ENCODE data around the gene SLC2A10. TPM values are rescaled to one million over a fixed set of nuclear protein-coding genes. Genes with fewer than 3 reads are reported as not detected.

SLC2A10 gene
- total and polyA plus RNA-seq, 2 donors (not counting 1 experiment from before 2014, with no cell fraction given), result 35.3 to 47.2 TPM

GRCh38 chr20:46712056-46712636 lies 2.7 kb downstream of the SLC2A10 start:
- Histone ChIP-seq H3K4me2 (ENCODE audit: extremely low read depth, insufficient read depth, low read length) (no peak overlapping the region), H3K4me3 (replicated peaks in 1 of 4; ENCODE audit: control extremely low read depth in 1 of 4, insufficient read depth in 1 of 4, low read depth in 3 of 4, low read length in 4 of 4) (no peak overlapping the region), H3K4me1 (ENCODE audit: control insufficient read depth, extremely low read depth, insufficient read depth, low read length) (peaks cover 8% of the 10 kb centered on the region), H3K27ac (ENCODE audit: insufficient read depth, low read length) (no peak overlapping the region), H4K20me1 (ENCODE audit: control insufficient read depth, extremely low read depth, insufficient read depth, low read length) (no peaks in the 10 kb centered on the region), H3K9me3 (ENCODE audit: control insufficient read depth, insufficient read depth, low read depth, low read length) (no peaks in the 10 kb centered on the region), H3K79me2 (ENCODE audit: control insufficient read depth, insufficient read depth, low read length) (peaks cover 6% of the 10 kb centered on the region), H3K36me3 (ENCODE audit: control insufficient read depth, insufficient read depth, low read length) (peaks cover 2% of the 10 kb centered on the region), H3K9ac (ENCODE audit: insufficient read depth, low read length) (no peak overlapping the region), H3K27me3 (ENCODE audit: control insufficient read depth, insufficient read depth, low read length) (no peaks in the 10 kb centered on the region), H2AFZ (ENCODE audit: low read length) (no peak overlapping the region)
- no peak for DNase-seq (ENCODE audit: low read depth in 2 of 2)
- TF ChIP-seq EZH2 (IDR thresholded peaks at IDR 0.05; ENCODE audit: low read length, missing control alignments), result no peak
- no peak for TF ChIP-seq CTCF (conservative IDR thresholded peaks at IDR 0.05 in 1 of 2, IDR thresholded peaks at IDR 0.05 in 1 of 2; ENCODE audit: low read depth in 1 of 2, low read length in 2 of 2)

GRCh38 chr20:46713957-46714834 lies 4.7 kb downstream of the SLC2A10 start:
- Histone ChIP-seq H3K4me3 (replicated peaks in 1 of 4; ENCODE audit: control extremely low read depth in 1 of 4, insufficient read depth in 1 of 4, low read depth in 3 of 4, low read length in 4 of 4) (no peak overlapping the region), H3K27ac (ENCODE audit: insufficient read depth, low read length) (no peak overlapping the region), H3K79me2 (ENCODE audit: control insufficient read depth, insufficient read depth, low read length) (peaks cover 6% of the 10 kb centered on the region), H2AFZ (ENCODE audit: low read length) (no peak overlapping the region), H3K9me3 (ENCODE audit: control insufficient read depth, insufficient read depth, low read depth, low read length) (no peaks in the 10 kb centered on the region), H3K4me1 (ENCODE audit: control insufficient read depth, extremely low read depth, insufficient read depth, low read length) (peaks cover 7% of the 10 kb centered on the region), H3K27me3 (ENCODE audit: control insufficient read depth, insufficient read depth, low read length) (no peaks in the 10 kb centered on the region), H3K9ac (ENCODE audit: insufficient read depth, low read length) (no peak overlapping the region), H3K4me2 (ENCODE audit: extremely low read depth, insufficient read depth, low read length) (no peak overlapping the region), H4K20me1 (ENCODE audit: control insufficient read depth, extremely low read depth, insufficient read depth, low read length) (no peaks in the 10 kb centered on the region), H3K36me3 (ENCODE audit: control insufficient read depth, insufficient read depth, low read length) (peaks cover 2% of the 10 kb centered on the region)
- no peak for DNase-seq (ENCODE audit: low read depth in 2 of 2)
- no peak for TF ChIP-seq EZH2 (IDR thresholded peaks at IDR 0.05; ENCODE audit: low read length, missing control alignments)
- TF ChIP-seq CTCF (conservative IDR thresholded peaks at IDR 0.05 in 1 of 2, IDR thresholded peaks at IDR 0.05 in 1 of 2; ENCODE audit: low read depth in 1 of 2, low read length in 2 of 2), result no peak

GRCh38 chr20:46715292-46715756 lies 5.9 kb downstream of the SLC2A10 start:
- Histone ChIP-seq H3K4me1 (ENCODE audit: control insufficient read depth, extremely low read depth, insufficient read depth, low read length) (peaks cover 6% of the 10 kb centered on the region), H3K27me3 (ENCODE audit: control insufficient read depth, insufficient read depth, low read length) (no peaks in the 10 kb centered on the region), H3K9ac (ENCODE audit: insufficient read depth, low read length) (no peak overlapping the region), H3K9me3 (ENCODE audit: control insufficient read depth, insufficient read depth, low read depth, low read length) (no peaks in the 10 kb centered on the region), H3K4me2 (ENCODE audit: extremely low read depth, insufficient read depth, low read length) (no peak overlapping the region), H4K20me1 (ENCODE audit: control insufficient read depth, extremely low read depth, insufficient read depth, low read length) (no peaks in the 10 kb centered on the region), H2AFZ (ENCODE audit: low read length) (no peak overlapping the region), H3K4me3 (replicated peaks in 1 of 4; ENCODE audit: control extremely low read depth in 1 of 4, insufficient read depth in 1 of 4, low read depth in 3 of 4, low read length in 4 of 4) (no peak overlapping the region), H3K27ac (ENCODE audit: insufficient read depth, low read length) (no peak overlapping the region), H3K79me2 (ENCODE audit: control insufficient read depth, insufficient read depth, low read length) (peaks cover 5% of the 10 kb centered on the region), H3K36me3 (ENCODE audit: control insufficient read depth, insufficient read depth, low read length) (peaks cover 2% of the 10 kb centered on the region)
- TF ChIP-seq EZH2 (IDR thresholded peaks at IDR 0.05; ENCODE audit: low read length, missing control alignments) (no peak), CTCF (conservative IDR thresholded peaks at IDR 0.05 in 1 of 2, IDR thresholded peaks at IDR 0.05 in 1 of 2; ENCODE audit: low read depth in 1 of 2, low read length in 2 of 2) (peak; percentile 8 to 19)
- peak; percentile 65 to 78 for DNase-seq (ENCODE audit: low read depth in 2 of 2)
